ENCODE measurements around the gene GRIK5.

Gene GRIK5

DNA sequence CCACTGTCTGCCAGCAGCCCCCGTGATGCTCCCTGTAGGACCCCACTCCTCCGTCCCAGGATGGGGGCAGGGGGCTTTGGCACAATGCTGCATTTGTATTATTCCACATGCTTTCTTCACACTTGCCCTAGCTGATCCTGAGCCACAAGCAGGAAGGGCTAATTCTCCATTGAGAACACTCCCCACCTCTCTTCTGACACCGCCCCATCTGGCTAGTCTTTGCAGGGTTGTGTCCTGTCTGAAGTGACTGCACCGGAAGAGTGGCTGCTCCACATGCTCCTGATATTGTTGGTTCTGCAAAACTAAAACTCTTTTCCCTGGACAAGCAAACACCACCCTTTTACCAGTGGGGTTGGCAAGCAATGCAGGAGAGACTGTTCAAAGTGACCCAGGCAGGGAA lies 23.9 kb upstream of the GRIK5 start:
- DNase-seq, result no peak

DNA sequence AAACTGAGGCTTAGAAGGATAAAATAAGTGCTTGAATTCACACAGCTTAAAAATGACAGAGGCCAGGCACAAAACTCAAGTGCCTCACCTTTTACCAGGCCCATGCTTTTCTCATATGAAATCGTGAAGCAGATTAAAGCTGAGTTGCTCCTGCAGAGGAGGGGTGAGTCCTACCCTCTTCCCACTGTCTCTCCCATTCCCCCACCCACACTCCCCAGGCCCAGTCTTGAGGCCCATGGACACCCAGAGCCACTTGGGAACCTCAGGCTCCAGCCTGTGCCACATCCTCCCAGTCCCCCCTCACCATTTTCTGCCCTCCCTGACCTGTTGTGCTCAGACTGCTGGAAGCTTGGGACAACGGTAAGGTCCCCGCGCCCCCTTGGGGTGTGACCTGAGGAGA lies 23.5 kb upstream of the GRIK5 start:
- no peak for DNase-seq

DNA sequence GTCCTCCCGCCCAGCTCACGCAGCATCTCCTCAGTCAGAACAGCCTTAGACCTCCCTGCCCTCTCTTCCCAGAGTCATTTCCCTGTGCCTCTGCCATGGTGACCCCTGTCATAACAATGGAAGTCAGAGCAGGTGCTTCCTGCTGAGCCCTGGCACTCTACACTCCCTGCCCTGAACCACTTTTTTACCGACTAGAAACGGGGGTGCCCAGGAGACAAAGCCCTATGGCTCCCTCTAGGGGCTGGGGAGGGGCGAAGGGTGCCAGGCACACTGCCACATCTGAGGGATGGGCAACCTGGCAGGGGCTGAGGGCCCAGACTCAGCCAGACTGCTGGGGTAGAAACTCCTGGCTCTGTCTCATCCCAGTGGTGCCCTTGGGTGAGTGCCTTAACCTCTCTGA lies 22.3 kb upstream of the GRIK5 start:
- DNase-seq, result no peak

DNA sequence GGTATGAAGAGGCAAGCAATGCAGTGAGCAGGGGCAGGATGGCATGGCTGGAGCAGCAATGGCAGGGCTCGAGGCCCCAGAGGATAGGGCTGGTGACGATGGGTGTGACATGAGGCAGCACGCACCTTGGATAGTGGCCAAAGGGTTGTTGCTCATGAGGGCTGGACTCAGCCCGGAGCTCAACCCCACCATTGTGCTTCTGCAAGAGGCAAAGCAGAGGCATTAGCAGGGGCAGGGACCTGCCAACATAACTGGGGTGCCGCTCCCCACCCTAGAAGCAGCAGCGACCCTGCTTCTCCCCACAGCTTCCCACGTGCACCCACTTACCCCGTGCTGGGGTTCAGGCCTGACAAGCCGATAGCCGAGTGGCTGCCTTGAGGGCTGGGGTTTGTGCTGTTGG lies 21.7 kb upstream of the GRIK5 start:
- DNase-seq, result no peak

DNA sequence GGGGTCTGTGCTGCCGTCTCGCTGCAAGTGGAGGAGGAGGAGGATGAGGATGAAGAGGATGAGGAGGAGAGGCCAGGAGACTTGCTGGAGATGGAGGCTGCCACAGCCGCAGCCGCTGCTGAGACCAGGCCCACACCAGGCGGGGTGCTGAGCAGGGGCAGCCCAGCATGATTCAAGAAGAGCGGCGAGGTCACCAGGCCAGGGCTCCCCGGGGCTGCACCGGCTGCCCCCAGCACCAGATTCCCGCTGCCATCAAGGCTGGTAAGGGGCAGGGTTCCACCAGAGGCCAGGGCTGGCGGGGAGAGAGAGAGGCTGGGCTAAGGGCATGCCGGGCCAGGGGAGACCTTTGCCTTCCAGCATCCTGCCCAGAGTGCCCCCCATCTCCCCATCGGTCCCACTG lies 21.3 kb upstream of the GRIK5 start:
- no peak for DNase-seq

DNA sequence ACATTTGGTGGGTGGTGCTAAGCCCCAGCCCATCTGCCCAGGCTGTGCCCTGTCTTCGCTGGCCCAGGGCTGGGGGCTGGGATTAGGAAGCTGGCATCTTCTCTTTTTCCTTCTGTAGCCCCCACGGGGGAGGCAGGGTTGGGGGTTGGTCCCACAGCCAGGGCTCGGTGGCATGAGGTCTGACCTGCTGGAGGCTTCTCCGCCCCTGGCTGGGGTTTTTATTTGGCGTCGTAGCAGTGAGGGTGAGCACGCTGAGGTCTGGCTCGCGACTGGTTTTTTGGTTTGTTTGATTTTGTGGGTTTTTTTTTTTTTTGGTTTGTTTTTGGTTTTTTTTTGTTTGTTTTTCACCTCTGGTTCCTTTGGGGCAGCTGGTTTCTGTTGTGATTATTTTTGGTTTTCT lies 20.7 kb upstream of the GRIK5 start:
- no peak for DNase-seq

DNA sequence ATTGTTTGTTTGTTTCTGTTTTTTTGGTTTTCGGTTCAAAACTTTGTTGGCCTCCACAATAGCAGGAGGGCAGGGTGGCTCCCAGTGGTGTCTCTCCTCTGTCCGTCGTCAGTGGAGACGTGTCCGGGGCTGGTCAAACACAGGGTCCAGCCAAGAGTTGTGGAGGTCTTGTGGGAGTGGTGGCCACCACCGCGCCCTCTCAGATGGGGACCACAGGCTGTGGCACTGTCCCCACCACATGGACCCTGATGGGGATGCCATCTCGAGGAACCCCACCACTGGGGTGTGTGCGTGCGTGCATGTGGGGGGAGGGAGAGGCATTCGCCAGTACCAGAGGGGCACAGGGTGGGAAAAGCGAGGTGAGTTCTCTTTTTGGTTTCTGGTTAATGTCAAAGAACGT lies 19.8 kb upstream of the GRIK5 start:
- no peak for DNase-seq

DNA sequence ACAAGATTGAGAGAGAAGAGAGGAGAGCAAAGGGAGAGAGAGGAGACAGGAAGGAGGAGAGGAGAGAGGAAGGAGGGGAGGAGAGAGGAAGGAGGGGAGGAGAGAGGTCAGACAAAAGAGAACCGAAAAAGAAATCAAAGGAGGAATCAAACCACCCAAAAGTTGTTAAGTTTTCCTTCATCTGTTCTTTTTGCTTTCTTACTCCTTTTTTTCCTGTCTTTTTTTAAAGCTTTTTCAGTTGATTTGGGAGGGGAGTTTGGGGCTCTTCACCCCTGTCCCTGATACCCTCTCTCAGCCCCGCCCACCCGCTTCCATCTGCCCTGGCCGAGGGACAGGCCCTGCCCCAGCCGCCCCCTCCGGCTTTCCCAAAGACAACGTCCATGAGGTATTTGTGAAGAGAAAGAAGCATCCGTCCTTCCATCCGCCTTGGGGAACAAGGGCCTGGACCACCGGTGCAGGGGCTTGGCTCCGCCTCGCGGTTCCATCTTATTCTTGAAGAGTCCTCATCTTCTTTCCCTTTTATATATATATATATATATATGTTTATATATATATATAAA lies 19.3 kb upstream of the GRIK5 start:
- DNase-seq, result no peak

DNA sequence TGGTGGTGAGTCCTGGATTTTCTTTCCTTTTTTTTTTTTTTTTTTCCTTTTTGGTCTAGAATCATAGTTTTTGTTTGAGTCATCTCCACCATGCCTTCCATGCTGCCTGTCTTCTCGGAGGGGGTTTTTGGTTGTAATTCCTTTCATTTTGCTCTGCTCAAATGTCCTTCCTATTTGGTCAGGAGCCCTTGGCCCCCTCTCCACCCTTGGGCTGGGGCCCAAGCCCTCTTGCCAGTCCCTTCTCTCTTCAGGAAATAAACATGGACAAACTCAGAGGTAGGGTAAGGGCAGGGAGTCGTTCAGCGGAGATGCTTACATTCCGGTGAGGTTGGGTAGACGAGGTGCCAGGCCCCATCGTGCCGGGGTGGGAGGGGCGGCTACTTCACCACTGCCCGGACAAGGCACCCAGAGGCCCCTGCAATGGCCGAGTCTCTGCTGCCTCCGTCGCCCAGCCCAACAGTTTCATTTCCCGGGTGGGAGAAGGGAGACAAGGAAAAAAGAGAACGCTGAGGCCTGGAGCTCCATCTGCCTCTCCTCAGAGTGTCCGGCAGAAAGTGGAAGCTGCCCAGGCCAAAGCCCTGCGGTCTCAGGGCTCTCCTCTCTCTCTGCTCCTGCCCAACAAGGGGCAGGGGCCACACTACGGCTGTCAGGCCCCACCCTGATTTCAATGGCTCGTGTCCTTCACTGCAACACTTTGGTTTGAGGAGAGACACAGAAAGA lies 18.6 kb upstream of the GRIK5 start:
- peak in 1 of 14 donors; percentile 12 for DNase-seq

DNA sequence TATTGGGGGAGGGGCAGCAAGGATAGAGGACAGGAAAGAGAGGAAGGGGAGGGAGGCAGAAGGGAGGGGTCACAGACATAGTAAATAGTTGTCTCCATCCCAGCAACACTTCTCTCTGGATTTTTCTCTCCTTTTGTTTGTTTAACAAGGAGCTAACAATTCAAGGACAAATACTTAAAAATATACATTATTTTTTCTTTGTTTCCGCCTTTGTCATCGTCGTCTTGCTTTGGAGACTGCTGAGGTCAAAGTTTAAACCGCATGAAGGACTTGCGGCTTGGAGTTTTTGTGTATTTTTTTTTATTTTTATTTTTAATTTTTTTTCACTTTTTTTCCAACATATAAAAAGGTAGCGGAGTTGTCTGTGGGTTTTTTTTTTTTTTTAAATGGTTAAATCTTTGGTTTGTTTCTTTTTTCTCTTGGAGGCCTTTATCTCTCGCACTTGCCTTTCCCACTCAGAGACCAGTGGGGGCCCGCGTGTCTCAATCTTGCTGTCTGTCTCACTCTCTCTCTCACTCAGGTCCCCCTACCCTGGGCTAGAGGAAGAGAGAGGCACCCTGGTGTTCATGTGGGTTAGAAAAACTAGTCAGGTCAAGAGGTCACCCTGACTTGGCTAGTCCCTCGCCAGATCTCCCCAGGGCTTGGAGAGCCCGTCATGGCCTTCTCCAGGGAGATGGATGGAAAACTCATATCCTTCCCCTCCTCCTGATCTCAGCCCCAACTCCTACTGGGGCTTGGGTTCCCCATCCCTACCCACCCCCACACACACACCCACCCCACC lies 17.0 kb upstream of the GRIK5 start:
- DNase-seq, result no peak

DNA sequence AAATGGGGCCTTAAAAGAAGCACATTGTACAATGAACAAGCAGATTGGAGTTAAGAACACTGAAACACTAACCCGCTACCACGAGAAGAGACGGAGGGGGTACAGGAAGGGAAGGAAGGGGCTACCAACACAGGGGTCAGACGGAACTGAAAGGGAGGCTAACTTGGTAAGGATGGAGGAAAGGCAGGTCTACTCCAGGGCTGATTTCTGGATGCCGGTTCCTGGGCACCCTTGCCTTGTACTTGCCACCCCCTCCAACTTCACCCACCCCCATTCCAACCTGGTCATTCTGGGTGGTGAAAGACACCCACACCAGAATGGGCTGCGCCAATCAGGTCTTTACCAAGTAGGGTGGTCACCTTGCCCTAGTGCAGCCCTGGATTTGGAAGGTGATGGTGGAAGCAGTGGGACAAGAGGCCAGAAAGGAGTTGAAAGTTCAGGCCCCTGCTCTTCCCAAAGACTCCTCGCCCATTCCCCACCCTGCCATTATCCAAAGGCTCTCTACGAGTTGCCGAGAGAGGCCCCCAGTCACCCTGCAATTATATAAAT lies 16.3 kb upstream of the GRIK5 start:
- no peak for DNase-seq

DNA sequence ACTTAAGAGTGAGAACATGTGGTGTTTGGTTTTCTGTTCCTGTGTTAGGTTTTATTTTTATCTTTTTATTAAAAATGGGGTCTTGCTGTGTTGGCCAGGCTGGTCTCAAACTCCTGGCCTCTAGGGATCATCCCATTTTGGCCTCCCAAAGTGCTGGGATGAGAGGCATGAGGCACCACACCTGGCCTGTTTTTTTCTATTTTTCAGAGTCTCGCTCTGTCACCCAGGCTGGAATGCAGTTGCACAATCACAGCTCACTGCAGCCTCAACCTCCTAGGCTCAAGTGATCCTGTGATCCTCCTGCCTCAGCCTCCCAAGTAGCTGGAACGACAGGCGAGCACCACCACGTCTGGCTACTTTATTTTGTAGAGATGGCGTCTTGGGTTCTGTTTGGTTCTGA lies 13.5 kb upstream of the GRIK5 start:
- no peak for DNase-seq

DNA sequence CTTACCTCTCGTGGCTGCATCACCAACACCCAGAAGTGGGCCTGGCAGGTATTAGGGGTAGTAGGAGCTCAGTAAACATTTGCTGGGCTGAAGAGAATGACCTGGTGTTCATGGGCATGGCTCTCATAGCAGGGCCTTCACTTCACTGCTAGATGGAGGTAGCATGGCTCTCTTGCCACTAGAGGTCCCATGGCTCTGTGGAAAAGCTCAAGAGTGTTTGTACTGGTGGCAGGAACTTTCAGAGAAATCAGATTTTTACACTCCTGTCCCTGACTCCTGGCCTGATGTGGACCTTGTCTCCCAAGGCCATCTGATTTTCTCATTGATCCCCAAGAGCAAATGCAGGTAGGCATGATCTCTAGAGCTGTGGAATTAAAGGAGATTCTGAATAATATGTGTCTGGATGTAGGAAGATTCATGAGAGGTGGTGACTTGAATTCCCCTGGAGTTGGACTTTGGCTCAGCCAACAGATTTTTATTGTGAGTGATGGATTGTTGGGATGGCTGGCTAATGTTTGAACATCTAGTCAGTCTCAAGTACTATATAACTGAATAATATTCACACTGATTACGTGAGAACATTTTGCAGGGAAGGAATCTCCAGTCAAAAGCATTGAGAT lies 11.7 kb upstream of the GRIK5 start:
- no peak for DNase-seq

DNA sequence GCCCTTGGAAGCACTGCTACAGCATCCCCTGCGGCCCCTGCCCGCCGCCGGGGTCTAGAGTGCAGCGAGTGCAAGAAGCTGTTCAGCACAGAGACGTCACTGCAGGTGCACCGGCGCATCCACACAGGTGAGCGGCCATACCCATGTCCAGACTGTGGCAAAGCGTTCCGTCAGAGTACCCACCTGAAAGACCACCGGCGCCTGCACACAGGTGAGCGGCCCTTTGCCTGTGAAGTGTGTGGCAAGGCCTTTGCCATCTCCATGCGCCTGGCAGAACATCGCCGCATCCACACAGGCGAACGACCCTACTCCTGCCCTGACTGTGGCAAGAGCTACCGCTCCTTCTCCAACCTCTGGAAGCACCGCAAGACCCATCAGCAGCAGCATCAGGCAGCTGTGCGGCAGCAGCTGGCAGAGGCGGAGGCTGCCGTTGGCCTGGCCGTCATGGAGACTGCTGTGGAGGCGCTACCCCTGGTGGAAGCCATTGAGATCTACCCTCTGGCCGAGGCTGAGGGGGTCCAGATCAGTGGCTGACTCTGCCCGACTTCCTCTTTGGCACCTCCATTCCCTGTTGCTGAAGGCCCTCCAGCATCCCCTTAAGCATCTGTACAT lies 10.9 kb upstream of the GRIK5 start:
- no peak for DNase-seq

DNA sequence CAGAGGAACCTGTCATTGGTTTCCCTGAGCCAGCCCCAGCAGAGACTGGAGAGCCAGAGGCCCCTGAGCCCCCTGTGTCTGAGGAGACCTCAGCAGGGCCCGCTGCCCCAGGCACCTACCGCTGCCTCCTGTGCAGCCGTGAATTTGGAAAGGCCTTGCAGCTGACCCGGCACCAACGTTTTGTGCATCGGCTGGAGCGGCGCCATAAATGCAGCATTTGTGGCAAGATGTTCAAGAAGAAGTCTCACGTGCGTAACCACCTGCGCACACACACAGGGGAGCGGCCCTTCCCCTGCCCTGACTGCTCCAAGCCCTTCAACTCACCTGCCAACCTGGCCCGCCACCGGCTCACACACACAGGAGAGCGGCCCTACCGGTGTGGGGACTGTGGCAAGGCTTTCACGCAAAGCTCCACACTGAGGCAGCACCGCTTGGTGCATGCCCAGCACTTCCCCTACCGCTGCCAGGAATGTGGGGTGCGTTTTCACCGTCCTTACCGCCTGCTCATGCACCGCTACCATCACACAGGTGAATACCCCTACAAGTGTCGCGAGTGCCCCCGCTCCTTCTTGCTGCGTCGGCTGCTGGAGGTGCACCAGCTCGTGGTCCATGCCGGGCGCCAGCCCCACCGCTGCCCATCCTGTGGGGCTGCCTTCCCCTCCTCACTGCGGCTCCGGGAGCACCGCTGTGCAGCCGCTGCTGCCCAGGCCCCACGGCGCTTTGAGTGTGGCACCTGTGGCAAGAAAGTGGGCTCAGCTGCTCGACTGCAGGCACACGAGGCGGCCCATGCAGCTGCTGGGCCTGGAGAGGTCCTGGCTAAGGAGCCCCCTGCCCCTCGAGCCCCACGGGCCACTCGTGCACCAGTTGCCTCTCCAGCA lies 10.1 kb upstream of the GRIK5 start:
- DNase-seq, result no peak

DNA sequence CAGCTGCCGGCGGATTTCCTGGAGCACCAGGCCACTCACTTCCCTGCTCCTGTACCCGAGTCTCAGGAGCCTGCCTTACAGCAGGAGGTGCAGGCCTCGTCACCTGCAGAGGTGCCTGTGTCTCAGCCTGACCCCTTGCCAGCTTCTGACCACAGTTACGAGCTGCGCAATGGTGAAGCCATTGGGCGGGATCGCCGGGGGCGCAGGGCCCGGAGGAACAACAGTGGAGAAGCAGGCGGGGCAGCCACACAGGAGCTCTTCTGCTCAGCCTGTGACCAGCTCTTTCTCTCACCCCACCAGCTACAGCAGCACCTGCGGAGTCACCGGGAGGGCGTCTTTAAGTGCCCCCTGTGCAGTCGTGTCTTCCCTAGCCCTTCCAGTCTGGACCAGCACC lies 9.3 kb upstream of the GRIK5 start:
- DNase-seq, result no peak

DNA sequence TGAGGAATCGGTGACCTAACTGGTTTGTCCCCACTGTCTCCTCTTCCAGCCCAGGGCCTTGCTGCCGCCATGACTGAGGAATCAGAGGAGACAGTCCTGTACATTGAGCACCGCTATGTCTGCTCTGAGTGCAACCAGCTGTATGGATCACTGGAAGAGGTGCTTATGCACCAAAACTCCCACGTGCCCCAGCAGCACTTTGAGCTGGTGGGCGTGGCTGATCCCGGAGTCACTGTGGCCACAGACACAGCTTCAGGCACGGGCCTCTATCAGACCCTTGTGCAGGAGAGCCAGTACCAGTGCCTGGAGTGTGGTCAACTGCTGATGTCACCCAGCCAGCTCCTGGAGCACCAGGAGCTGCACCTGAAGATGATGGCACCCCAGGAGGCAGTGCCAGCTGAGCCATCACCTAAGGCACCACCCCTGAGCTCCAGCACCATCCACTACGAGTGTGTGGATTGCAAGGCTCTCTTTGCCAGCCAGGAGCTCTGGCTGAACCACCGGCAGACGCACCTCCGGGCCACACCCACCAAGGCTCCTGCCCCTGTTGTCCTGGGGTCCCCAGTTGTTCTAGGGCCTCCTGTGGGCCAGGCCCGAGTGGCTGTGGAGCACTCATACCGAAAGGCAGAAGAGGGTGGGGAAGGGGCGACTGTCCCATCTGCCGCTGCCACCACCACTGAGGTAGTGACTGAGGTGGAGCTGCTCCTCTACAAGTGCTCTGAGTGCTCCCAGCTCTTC lies 8.7 kb upstream of the GRIK5 start:
- no peak for DNase-seq

DNA sequence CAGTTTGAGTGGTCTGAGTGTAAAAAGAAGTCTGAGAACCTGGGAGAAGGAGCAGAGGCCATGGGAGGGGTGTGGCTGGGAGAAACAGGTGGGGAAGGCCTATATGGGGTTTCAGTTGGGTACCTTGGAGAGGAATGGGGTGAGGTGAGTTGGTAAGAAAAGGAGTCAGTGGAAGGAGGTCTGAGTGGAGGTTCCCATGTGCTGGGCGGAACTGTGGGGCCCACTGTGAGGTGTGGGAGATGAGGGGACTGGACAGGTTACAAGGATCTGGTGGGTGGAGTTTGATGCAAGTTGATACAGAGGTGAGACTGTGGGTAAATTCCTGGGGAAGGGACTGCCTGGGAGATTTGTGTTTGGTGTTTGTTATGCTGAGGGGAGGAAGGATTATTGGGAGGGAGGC lies 8.1 kb upstream of the GRIK5 start:
- no peak for DNase-seq

DNA sequence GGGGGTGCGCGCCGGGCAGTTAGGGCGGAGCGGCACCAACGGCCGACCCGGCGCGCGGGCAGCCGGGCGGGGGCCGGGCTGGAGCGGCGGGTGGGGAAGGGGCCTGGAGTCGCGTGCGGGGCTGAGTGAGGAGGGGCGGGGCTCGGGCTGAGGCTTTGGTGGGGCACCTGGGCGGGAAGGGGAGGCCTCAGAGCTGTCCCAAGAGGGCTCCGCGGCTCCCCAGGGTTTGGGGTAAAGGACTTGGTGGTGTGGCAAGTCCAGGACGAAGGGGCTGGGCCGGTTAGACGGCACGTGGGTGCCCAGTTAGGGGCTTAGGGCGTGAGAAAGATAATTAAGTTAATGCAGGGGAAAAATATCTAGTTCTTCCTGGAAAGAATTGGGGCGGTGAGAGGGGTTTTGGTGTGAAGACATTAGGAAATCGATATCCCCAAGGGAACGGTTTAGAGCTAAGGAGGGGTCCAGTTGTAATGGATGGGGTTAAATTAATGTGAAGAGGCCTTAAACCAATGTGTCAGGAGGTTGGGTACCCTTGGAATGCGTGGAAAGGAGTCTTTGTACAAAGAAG lies 6.5 kb upstream of the GRIK5 start:
- no peak for DNase-seq

DNA sequence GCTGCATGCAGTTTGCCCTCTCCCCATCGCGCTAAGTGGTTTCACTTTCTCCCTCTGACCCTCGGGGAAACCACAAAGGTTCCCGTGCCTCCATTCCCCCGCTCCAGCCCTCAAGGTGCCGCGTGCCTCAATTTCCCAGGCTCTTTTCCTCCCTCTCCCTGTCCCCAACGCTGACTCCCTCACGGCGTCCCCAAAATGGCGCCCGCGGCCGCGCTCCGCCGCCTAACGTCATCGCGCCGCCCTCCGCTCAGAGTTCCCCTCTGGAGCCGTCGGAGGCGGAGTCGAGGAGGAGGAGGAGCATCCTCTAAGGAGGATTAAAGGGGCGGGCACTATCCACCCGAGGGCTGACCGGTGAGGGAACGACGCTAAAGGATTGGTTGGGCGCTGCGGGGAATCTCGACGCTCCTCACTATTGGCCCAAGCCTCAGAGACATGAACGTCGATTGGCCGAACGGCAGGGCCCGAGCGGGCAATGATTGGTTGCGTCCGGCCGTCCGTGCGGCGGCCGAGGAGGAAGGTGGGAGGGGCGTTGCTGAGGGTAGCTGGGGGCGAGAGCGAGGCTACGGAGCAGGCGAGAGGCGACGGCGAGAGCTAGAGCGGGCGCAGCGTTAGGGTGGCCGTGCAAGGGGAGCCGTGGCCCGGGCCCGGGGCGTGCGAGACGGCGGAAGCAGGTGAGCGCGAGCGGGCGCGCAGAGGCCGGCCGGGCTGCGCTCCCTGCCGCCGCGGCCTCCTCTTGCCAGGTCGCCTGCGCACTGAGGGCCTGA lies 5.8 kb upstream of the GRIK5 start, which contains the start of gene ZNF574:
Gene ZNF574, plus strand, starts transcription at position 551 of the 764 bp plus-strand sequence. CDS start 2,441 bp downstream, outside the sequence.
- peak; percentile 89 to 99 (median 97) for DNase-seq

Measured in C1 segment of cervical spinal cord (tissue), 14 donors.